ENCODE data around the gene STARD10.
A peak's percentile ranks its signal among the peaks of the same experiment; 100 is the strongest.

The STARD10 gene

DNA sequence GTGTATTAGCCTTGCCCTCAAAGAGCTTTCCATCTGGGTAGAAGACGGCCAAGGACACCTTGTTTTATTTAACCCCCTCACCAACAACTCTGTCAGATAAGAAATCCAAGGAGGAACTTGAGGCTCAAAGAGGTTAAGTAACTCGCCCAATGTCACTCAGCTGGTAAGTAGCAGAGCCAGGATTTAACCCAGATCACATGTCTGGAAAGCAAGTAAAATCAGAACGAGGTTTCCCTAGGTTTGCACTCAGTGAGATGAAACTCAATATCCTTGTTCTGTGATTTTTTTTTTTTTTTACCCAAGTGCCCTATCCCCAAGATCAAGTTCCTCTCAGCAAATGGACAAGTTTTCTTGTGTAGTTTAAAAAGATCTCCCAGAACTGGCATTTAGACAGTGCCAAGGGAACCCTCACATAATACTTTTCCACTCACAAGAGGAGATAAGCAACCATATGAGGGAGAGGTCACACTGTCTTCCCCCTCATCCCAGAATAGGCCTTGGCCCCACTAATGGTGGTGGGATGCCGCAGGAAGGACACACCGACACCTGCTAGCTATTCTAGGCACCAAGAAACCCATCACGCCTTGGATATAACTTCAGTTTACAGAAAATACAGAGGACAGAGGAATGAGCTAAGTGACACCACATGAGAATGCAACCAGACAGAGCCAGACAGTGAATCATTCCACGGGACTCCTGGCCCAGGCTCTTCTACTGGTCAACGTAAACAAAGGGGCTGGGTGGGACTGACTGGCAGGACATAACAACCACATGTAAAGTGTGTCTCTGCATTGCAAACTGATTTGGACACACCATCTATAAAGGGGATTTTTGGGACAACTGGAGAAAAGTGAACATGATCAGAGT, 33.1 kb downstream of the STARD10 start:
- no peak for DNase-seq

DNA sequence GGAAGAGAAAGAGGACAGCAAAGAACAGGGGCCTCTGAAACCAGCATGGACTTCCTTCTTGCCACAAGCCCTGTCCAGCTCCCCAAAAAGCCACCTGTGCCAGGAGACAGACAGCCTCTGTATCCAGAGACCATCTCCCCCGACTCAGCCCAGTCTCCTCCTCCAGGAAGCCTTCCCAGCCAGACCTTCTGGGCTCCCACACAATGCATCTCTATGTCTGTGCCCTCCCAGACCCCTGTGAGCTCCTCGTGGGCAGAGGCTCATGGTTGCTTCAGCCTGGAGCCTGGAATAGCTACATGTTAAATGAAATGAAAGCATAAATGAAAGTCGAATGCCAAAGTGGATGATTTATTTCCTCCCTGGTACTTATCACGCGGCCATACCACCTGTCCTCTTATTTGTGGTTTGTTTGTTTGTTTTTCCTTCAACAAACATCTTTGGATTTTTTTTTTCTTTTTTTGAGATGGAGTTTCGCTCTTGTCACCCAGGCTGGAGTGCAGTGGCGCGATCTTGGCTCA, 34.3 kb downstream of the STARD10 start:
- DNase-seq: no peak

DNA sequence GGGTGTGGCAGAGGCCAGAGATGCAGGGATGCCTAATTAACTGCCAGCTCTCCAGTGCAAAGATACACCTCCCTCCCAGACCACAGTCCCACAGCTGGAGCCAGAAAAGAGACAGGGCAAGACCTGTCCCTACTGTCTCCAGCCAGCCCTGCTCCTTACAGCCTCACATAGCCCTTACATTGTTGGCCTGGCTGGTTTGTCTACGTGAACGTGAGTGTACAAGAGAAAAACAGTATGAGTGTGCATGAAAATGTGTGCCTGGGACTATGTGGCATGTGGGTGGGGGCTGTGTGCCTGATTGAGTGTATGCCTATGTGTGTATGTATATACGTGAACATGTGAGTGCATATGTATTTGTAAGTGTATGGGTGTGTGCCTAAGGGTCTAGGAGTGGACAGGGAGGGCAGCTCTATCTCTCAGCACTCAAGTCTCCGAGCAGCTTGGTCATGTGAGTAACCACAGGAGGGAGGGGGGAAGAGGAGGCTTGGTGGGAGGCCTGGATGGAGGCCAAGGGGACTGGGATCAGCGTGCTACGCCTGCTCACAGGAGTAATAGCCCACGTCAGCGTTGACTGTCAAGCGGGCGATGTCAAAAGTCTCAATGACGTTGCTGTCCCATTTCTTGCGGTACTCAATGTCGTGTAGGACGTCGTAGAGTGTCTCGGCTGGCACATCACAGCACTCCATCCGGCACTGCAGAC, 35.0 kb downstream of the STARD10 start:
- DNase-seq: no peak

DNA sequence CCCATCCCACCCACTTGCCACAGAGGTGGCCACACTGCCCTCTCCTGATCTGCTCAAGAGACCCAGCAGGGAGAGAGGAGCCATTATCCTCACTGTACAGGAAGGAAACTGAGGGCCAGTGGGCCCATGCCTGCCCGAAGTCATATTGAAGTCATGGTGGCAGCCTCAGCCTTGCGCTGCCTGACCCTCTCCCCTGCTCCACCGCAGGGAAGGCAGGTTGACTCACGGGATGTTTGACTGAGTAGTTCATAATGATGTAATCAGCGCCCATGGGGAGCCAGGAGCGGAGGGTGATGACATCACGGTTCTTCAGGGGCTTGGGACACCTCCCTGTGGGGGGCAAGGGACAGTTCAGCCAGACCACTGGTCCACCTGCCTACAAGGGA, 35.5 kb downstream of the STARD10 start:
- no peak for DNase-seq

DNA sequence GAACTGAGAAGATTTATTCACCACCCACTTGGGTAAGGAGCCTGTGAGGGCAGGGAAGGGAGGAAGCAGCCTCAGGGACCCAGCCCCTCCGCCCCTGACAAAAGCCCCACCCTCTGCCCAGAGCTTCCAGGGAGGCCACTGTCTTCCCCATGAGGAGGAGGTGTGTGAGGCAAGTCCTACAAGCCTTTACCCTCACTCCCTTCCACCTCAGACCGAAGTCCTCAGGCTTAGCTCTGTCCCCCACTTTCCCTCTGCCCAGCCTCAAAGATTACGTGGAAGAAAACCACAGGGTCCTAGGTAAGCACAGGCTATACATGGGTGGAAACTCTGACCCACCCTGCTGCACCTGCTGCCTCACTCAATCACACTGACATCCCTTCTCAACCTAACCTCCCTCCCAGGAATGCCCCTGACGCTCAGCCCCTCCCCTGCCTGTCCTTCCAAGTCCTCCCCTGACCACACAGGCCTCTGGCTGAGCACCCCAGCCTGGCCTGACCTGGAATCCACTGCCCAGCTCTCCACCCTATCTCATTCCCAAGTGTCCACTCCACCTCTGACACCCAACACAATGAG, 38.0 kb downstream of the STARD10 start:
- no peak for DNase-seq

DNA sequence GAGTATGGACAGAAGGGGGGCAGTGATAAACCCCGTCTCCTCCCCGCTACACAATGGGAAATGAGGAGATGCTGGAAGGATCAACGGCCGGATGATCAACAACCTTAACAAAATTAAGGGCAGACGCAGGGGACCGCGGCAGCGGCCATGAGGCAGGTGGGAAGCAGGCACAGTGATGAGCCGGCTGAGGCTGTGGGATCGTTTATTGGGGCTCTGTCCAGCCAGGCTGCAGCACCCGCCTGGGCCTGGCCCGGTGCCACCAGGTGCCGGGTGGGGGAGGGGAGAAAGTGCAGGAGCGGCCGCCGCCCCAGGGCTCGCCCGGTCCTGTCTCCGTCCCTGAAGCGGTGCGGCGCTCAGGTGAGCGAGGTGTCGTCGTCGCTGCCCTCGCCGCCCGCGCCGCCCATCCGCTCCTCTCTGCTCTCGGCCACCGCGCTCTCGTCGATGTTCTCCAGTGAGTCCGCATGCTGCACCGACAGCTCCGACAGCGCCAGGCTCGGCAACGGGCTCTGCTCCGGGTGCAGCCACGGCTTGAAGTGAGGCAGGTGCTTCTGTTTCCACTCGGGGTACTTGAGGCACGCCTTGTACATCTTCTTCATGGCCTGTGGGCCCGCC, 39.2 kb downstream of the STARD10 start:
- DNase-seq: no peak

DNA sequence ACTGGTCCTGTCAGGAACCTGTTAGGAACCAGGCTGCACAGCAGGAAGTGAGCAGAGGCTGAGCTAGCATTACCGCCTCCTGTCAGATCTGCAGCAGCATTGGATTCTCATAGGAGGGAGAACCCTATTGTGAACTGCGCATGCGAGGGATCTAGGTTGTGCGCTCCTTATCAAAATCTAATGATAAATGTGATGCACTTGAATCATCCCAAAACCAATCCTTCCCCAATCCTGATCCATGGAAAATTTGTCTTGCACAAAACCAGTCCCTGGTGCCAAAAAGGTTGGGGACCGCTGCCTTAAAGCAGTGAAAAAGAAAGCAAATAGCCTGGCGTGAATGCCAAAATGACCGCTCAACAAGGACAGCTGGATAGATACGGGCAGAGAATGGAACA, 39.7 kb downstream of the STARD10 start:
- no peak for DNase-seq

DNA sequence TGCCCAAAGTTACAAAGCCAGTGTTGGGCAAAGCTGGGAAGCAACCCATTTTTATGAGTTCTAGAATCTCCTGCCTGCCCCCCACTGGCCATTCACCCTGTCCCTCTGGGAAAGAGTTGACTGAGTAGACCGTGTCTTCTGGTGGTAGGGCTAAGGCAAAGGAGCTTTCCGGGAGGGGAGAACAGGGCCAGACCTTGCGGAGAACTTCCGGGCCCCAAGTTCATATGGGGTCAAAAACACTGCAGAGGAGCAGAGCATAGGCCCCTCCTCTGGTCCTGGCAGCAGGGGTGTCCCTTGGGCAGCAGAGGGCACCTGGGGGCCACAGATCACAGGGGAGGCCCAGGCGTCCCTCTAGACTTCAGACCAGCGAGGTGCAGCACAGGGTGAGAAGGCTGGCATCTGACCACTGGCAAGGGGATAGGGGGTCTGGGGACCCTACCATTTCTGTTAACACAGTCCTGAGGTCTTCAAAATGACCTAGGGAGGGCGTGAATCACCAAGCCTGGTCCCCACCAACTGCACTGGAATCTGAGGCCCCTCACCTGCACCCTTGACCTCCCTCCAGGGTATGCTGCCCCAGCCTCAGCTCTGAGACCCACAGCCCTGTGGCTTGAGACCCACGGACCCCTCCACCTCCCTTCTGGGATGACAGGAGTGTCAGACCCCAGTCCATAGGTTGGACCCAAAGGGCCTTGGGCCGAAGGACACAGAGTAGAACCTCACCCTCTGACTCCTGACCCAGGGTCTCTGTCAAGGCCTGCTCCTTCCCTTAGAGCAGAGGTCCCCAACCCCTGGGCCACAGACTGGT, 40.3 kb downstream of the STARD10 start:
- DNase-seq: no peak

DNA sequence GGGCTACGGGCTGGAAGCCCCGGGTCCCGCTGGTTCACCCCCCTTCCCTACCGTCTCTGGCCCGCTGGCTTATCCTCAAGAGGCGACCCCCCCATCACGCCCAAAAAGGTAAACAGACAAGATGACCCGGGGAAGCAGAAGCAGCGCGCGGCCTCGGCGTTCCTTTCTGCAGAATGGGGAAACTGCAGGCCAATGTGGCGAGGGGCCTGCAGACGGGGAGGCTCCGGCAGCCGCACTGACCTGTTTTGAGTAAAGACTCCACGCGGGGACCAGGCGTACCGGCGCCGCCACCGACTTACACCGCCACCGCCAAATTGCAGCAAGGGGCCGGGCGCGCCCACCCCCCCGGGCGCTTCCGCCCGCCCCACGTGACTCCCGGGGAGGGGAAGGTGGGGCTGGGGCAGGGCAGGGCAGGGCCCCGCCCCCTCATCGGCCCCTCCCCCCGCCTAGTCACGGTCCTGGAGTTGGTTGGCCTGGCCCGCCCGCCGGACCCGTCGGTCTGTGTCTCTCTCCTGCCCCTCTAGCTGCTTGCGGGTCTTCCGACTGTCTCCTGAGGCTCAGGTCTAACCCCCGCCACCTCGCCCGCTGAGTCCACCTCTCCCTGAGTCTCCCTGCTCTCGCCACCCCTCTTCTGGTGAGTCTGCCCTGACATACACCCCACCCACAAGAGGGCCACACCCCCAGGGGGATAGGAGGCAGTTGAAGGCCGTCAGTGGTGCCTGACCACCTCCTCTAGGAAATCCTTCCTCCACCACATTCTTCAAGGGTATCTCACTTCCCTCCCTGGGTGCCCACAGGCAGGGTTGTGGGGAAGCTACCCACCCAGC, 41.5 kb downstream of the STARD10 start, which contains the start of gene ARAP1:
ARAP1 (minus strand) TSS at position 321 of the 827 bp plus-strand sequence. CDS start 25,280 bp downstream, outside the sequence.
- peak; percentile 81 for DNase-seq

DNA sequence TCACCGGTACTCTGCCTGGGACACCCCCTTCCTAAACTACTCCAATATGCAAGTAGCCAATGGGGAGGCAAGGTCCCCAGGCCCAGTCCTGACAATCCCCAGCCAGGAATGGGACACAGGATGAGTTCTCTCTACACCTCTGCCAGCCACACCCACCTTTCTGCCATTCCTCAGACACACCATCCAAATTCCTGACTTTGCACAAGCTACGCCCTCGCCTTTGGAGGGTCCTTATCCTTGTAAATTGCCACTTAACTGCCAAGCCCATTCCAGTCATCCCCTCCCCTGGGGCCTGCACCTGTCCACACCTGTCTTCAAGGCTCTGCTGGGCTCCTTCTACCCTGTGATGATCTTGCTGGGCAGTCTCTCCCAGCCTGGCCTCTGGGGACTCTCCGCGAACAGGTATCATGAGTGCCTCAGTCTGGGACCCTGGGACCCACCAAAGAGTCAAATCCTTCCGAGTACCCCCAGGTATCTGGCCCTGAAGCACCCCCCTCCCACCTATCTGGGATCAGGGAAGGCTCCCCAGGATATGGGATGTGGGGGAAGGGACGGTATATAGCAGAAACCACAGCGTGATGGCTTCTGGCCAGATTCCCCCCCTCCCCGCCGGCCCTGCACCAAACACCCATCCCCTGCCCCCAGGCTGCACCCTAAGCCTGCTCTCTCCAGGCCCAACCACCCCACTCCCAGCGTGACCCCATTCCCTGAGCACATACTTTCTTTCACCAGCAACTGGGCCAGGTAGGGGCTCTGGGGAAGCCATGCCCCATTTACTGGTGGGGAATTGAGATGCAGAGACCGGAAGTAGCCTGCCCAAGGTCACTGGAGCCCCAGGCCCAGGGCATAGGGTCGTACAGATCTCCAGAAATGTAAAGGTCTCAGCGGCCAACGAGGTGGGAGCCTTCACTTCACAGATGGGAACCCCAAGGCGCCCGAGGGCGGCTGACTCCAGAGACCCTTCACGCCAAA, 42.4 kb downstream of the STARD10 start:
- no peak for DNase-seq

DNA sequence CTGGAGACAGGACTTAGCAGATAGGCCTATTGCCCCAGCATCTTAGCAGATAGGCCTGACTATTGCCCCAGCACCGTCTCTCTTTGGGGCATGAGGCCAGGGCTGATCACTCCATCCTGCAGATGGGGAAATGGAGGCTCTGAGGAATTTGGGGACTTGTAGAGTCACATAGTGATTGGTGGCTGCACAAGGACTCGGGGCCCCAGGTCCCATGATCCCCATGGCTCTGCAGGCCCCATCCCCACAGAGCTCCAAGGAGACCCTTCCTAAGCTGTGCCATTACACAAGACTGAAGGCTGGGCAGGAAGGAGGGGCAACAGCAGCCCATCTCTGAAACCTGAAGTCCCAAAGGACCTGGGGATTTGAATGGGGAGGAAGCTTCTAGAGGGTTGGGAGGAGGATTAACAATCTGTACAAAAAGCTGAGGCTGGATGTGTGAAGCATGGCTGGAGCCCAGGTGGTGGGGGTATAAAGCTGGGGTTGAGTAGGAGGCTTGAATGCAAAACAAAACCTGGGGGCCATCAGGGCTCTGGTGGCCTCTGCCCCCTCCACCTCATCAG, 43.2 kb downstream of the STARD10 start:
- no peak for DNase-seq

DNA sequence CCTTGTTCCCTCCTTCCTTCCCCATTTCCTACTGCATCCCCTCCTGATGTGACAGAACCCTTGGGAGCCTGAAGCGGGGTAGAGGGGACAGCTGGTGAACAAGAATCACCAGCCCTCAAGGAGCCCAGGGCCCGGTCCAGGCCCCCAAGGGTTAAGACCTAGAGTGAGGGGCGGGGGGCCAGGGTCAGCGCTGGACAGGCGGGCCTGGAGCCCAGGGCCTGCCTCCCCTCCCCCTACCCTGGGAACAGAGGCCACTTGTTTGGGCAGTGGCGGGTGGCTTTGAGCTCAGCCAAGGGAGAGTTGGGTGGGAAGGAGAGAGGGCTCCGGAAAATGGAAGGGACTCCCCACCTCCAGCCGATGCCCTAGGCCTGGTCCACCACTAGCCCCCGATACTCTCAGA, 43.8 kb downstream of the STARD10 start:
- DNase-seq: no peak

DNA sequence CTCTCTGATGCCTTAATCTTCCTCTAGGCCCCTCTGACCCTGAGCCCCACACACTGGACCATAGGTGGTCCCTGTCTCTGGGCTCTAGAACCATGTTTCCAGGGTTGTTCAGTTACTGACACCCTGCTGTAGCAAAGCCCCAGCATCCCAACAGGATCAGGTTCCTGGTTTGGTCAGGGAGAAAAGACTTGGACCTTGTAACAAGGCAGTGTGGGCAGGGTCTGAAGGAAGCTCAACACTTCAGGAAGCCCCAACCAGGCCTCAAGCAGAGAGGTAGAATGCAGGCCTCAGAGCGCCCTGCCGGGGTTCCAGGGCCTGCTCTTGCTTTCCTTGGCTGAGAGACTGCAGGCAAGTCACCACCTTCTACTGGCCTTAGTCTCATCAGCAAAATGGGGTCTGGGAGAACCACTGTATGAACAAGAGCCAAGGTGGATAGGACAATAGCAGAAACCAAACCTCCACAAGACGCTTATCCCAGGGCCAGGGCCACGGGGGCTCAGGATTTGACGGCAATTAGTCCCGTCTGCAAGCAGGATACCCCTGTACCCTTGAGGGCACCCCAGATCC, 46.5 kb downstream of the STARD10 start:
- DNase-seq: no peak

DNA sequence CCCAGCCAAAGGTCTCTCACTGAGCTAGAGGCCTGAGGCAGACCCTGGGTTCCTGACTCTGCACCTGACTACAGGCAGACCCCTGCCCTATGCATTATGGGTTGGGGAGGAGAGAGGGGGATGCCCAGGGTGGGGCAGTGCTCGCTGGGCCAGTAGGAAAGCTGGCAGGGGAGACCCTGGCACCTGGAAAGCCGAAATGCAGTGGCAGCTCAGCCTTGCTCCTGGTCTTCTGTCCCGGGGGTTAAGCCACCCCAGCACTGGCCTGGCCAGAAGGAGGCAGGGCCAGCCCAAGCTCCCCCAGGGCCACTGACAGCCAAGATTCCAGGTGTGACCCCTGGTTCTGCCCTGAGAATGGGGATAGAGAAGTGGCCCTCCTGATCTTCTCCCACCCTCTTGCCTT, 47.0 kb downstream of the STARD10 start:
- DNase-seq: no peak

DNA sequence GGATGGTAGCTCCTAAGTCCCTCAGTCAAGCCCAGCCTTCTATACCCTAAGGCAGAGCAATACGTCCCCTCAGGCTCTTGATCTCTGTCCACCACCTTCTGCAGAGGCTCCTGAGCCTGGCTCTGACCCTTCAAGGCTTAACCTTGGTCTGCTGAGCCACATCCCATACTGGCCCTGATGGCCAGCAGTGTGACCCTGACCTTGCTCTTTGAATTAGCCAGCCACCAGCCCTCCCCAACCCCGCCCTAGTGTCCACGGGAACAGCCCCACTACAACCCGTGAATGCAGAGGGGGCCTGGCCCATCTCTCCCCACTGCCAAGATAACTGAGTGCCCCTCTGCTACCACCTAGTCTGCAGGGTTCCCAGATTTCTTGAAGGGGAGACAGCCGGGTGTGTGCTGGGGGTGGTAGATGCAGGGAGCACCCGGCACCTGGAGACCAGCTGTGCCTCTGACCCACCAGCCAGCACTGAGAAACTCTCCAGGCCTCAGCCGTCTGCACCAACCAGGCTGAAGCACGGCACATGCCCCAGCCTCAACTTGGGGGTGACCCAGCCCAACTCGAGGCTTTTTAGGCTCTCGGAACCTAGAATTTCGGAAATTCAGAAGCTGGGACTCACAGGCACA, 47.8 kb downstream of the STARD10 start:
- no peak for DNase-seq

DNA sequence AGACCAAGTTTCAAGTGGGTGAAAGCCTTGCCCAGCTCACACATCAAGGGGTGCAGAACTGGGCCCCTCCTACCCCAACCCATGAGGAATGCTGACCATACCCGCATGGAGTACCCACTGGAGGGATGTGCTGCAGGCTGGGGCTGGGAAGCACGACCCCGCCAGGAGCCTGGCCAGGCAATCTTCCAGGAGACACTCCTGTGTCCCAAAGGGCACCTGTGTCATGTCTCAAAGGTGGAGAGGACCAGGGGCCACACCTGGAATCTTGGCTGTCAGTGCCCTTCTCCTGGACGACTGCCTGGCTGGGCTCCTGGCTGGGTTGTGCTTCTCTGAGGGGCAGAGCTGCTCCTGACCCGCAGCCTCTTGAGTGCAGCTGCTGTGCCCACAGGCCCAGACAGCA, 48.3 kb downstream of the STARD10 start:
- no peak for DNase-seq

DNA sequence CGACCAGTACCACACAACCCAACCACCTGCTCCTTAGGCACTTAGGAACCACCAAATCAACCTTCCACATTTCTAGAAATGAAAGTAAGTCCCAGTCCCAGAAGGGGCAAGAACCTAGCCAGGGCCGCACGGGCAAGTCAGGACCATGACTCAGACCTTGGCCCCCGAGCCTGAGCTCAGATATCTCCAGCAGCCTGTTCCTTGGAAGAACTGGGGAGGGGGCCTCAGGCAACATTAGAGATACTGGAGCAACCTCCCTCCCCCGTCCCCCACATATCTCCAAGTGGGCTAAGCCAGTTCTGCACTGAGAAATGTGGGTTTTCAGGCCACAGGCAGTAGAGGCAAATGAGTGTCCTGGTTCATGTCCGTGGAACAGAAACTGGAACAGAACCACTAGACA, 49.4 kb downstream of the STARD10 start:
- DNase-seq: no peak

DNA sequence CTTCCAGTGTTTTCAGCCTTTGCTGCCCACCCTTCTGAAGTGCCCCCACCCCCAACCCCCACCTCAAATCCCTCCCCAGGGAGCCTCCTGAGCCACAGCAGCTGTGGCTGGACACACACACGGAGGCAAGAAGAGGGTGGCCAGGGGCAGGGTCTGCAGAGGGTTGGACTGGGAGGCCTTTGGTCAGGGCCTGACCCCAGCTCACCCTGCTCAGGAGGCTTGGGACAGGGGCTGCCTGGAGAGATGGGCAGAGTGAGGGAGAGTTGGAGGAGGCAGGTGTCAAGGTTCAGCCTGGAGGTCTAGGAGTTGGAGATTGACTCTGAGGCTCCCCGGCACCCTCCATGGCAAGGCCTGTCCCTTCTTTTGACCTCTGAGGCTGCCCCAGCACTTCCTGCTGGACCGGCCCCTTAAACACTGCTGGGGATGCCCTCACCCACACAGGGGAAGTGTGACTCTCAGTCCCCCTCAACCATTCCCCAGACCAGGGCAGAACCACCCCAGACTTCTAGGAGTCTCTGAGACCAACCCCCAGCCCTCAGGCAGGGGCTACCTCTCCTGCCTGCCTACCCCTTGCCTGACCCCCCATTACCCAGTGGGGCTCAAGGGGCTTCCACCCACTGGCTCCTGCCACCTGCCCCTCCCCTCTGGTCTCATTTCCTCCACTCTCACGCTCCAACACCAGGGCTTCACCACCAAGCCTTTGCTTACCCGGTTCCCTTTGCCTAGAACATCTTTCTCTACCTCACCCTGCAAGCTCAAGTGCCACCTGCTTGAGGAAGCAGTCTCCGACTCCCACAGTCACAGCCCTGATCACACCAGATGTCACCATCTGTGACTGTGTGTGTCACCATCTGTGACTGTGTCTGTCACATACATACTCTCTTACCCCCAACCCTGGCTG, 50.3 kb downstream of the STARD10 start:
- no peak for DNase-seq
